Colonic mucosa (tissue), 4 donors: ENCODE measurements around the gene CCNL1. TPM values are rescaled to one million over a fixed set of nuclear protein-coding genes. Genes with fewer than 3 reads are reported as not detected.
"Not testable (repeated sequence)": the region's sequence is repeated elsewhere in the genome, so short reads cannot be mapped to it uniquely, and the experiment has no call there.

Experiments used
- DNase-seq: peaks from one replicate; pipeline ENCODE4 v3.0.0-alpha.2; 2020
- H3K27ac ChIP-seq: fragments of 200-600 bp; one replicate; pipeline ENCODE4 v1.8.0; 2021
- H3K27me3 ChIP-seq: fragments of 200-600 bp; one replicate; pipeline ENCODE4 v1.8.0; 2021
- H3K36me3 ChIP-seq: fragments of 200-600 bp; one replicate; pipeline ENCODE4 v1.8.0; 2021
- H3K4me1 ChIP-seq: fragments of 200-600 bp; one replicate; pipeline ENCODE4 v1.8.0; 2021; ENCODE audit warnings: mild to moderate bottlenecking
- H3K4me3 ChIP-seq: fragments of 200-600 bp; one replicate; pipeline ENCODE4 v1.8.0; 2021
- H3K9ac ChIP-seq, 2 donors: one replicate each; pipeline ENCODE4 v1.7.0; 2013; ENCODE audit warnings: control low read depth in 2 of 2, low read depth in 2 of 2, low read length in 2 of 2
- H3K9me3 ChIP-seq: fragments of 200-600 bp; one replicate; pipeline ENCODE4 v1.8.0; 2021
- intact Hi-C: fragments of 100-400 bp; cut with DNase I; formaldehyde crosslinking; loops from one replicate; pipeline ENCODE4 v1.14.1; 2022
- total RNA-seq, 2 donors: library from RNA; stranded (reverse); fragmentation: NEBNext Ultra II Directional in 1 of 2; extraction: Animal tissue kit (Norgen Biotek cat#: 25700) in 1 of 2; gene quantifications; one replicate each; pipeline ENCODE4 v1.2.1, GENCODE V29; 2021
- TF ChIP-seq, protein P1 (sequence below): fragments of 200-600 bp; IDR thresholded peaks from one replicate; pipeline ENCODE4 v1.8.0; 2022; ENCODE audit warnings: antibody characterized with exemption, mild to moderate bottlenecking
- donor health status: healthy.
- donor health status: DM: no; HTN: no; CAD: no.
- donor health status: DM: no; HTN: no; CAD: no.

Gene CCNL1
- total RNA-seq, 2 donors from 2014 or later = 76.4 to 103 TPM

DNA sequence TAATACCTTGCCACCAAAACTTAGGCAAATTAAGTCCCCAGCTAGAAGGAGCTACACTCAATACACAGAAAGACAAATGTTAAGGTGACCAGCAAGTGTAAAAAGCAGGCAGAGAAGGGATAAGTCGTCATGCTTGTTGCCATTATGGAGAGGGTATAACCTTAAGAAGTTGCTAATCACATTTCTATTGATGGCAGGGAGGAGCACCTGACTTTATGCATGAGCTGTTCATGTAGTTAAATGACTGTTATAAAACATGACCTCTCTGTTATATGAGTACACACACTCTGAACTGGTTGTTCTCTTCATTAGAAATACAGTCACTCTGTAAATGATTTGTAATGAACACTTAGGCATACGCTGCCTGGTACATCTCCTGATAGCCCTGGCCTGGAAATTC, 6.6 kb upstream of the CCNL1 start:
- DNase-seq = no peak
- intact Hi-C loops = no loop called here
- Histone ChIP-seq H3K27ac (peak overlapping the region; percentile 30), H3K27me3 (no peaks in the 10 kb centered on the region), H3K9ac (peak overlapping the region in 1 of 2 donors; percentile 9), H3K9me3 (no peaks in the 10 kb centered on the region), H3K4me1 (no peaks in the 10 kb centered on the region), H3K36me3 (no peaks in the 10 kb centered on the region), H3K4me3 (no peak overlapping the region)
- TF ChIP-seq, protein P1, sequence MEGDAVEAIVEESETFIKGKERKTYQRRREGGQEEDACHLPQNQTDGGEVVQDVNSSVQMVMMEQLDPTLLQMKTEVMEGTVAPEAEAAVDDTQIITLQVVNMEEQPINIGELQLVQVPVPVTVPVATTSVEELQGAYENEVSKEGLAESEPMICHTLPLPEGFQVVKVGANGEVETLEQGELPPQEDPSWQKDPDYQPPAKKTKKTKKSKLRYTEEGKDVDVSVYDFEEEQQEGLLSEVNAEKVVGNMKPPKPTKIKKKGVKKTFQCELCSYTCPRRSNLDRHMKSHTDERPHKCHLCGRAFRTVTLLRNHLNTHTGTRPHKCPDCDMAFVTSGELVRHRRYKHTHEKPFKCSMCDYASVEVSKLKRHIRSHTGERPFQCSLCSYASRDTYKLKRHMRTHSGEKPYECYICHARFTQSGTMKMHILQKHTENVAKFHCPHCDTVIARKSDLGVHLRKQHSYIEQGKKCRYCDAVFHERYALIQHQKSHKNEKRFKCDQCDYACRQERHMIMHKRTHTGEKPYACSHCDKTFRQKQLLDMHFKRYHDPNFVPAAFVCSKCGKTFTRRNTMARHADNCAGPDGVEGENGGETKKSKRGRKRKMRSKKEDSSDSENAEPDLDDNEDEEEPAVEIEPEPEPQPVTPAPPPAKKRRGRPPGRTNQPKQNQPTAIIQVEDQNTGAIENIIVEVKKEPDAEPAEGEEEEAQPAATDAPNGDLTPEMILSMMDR = no peak

DNA sequence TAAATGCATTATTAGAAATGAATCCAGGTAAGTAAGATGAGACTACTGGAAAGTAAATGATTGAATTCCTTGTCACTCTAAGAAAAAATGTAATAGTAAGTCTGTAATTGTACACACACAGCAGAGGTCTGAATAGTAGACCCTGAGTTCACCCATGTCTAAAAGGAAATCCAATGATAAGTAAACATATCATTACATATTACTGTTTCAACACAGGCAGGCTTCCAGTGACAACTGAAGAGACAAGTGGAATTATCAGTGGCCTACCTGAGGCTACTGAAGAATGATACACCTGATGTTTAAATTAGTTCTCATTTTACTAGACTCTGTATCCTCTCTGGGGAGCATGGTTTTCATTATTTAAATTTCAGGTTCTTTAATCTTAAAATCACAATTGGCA, 6.2 kb upstream of the CCNL1 start:
- no peak for DNase-seq
- intact Hi-C loops = no loop called here
- Histone ChIP-seq H3K27ac (peak overlapping the region; percentile 30), H3K4me3 (no peak overlapping the region), H3K36me3 (no peaks in the 10 kb centered on the region), H3K9ac (peak overlapping the region in 1 of 2 donors; percentile 9), H3K4me1 (no peaks in the 10 kb centered on the region), H3K9me3 (no peaks in the 10 kb centered on the region), H3K27me3 (no peaks in the 10 kb centered on the region)
- TF ChIP-seq, protein P1 = no peak

DNA sequence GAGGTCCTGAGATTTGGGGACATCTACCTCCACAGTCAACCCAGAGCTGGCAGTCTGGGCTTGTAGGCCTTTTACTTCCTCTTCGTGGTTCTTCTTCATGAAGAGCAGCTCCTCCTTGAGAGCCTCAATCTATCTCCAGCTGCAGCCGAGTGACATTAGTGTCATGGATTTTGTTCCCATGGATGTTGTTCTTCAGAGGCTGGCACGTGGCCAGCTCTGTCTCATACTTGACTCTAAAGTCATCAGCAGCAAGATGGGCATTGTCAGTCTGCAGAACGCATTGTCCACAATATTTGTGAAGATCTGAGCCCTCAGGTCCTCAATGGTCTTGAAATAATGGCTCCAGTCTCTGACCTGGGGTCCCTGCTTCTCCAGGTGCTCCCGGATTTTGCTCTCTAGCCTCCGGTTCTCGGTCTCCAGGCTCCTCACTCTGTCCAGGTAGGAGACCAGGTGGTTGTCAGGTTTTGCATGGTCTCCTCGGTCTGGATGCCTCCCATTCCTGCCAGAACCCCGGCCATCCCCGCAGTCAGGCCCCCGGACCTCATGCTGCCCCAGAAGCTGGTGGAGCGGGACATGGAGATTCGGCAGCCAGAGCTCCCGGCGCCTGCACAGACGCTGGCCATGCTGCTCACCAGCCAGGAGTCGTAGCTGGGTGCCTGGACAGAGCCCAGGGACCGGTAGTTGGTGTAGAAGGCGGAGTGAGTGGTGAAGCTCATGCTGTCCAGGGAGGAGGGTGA, 3.4 kb upstream of the CCNL1 start:
- no peaks in the 10 kb centered on the region for H3K36me3 ChIP-seq
- H3K4me3 ChIP-seq = no peak overlapping the region
- H3K27ac ChIP-seq = peak overlapping the region; percentile 9
- no peak overlapping the region for H3K9ac ChIP-seq
- H3K4me1 ChIP-seq = peaks cover 1% of the 10 kb centered on the region
- intact Hi-C loops = no loop called here
- no peaks in the 10 kb centered on the region for H3K27me3 ChIP-seq
- DNase-seq = no peak
- H3K9me3 ChIP-seq = no peaks in the 10 kb centered on the region
- TF ChIP-seq, protein P1 = no peak

DNA sequence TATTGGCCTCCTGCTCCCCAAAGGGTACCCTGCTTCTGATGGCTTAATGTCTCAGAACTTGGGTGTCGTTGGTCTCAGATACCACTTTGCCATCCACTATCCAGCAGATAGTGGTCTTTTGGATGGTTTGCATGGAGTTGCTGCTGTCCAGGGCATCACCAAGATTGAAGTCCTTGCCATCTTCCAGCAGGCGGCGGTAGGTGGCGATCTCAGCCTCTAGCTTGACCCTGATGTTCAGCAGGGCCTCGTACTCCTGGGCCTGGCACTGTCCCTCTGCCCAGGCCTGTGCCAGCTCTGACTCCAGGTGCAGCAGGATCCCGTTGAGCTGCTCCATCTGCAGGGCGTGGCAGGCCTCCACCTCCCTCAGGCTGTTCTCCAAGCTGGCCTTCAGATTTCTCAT, 2.7 kb upstream of the CCNL1 start:
- H3K9me3 ChIP-seq, H3K27ac ChIP-seq, H3K9ac ChIP-seq, H3K4me1 ChIP-seq, H3K27me3 ChIP-seq, intact Hi-C loops, H3K36me3 ChIP-seq, H3K4me3 ChIP-seq: not testable (repeated sequence)
- DNase-seq = peak; percentile 57

DNA sequence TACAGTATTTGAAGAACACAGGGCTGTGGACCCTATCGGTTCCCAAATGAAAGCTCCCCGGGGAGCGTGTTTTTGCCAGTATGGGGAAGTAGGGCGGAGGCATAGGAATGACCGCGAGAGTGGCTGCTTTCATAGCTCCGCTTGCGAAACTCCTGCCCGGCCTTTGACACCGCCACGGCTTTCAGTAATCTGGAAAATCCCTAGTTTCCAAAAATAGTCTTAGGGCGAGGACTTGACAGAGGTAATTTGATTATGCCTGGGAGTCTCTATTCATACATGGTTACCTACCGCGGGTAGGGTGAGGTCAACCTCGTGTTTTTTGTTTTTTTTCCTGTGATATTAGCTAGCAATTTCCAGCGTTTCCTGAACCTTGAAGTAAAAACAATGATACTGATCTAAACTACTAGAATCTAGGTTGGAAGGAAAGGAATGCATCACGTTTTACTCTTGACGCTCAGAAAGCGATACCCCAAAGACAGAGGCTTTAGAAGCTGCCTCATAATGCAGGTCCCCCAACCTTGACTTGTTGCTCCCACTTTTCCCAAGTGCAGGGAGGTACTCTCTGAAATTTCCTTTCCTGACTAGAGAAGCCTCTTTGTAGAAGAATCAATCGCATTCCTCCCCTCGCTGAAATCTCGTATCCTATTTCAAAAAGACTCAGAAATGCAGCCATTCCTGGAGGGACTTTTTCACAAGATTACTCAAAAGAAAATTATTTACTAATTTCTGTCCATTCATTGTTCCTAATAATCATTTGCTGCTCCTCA, 894 bp upstream of the CCNL1 start:
- Histone ChIP-seq H3K4me1 (peaks cover 18% of the 10 kb centered on the region), H3K9me3 (no peaks in the 10 kb centered on the region), H3K27me3 (no peaks in the 10 kb centered on the region), H3K4me3 (peak overlapping the region; percentile 88), H3K27ac (peak overlapping the region; percentile 100), H3K36me3 (peaks cover 8% of the 10 kb centered on the region), H3K9ac (peak overlapping the region; percentile 100)
- TF ChIP-seq, protein P1 = no peak
- intact Hi-C loops = loop anchor here (1.0 kb wide), 1 partner anchor 14 kb away; no protein-coding TSS in a partner anchor
- peak; percentile 89 for DNase-seq
